Keratinocyte (primary cell): Measurements from ENCODE around the gene CT45A8. TPM values are rescaled to one million over a fixed set of nuclear protein-coding genes. Genes with fewer than 3 reads are reported as not detected.

Experiments
- polyA plus RNA-seq, 5 experiments: library from polyadenylated mRNA; depleted of rRNA in 3 of 5; stranded (reverse) in 3 of 5; stranded (forward) in 1 of 5; unstranded in 1 of 5; fragments of >200 nt; gene quantifications; 1 replicate in 1 of 5; 2 replicates in 3 of 5; 3 replicates in 1 of 5; pipeline versions ENCODE4 v1.2.1 to v1.2.3, GENCODE V29; 2011 to 2012; ENCODE audit warnings: missing spikeins in 2 of 5, low read depth in 1 of 5, low replicate concordance in 1 of 5

The CT45A8 gene
- polyA plus RNA-seq, 1 donor (not counting 4 experiments of a cell fraction or from before 2014, with no cell fraction given) = not detected

Other genes starting within 250 kb of the CT45A8 start
- gene CT45A1, start 140.9 kb downstream of the CT45A8 start, polyA plus RNA-seq = not detected in 3 replicates
- not detected in 3 replicates for gene CT45A3, start 86.3 kb downstream of the CT45A8 start, polyA plus RNA-seq
- not detected in 3 replicates for gene CT45A5, start 69.0 kb downstream of the CT45A8 start, polyA plus RNA-seq
- gene CT45A6, start 51.8 kb downstream of the CT45A8 start, polyA plus RNA-seq = not detected in 3 replicates
- not detected in 3 replicates for gene CT45A2, start 34.5 kb downstream of the CT45A8 start, polyA plus RNA-seq
- gene CT45A7, start 17.3 kb downstream of the CT45A8 start, polyA plus RNA-seq = not detected in 3 replicates
- not detected in 3 replicates for gene CT45A9, start 17.3 kb upstream of the CT45A8 start, polyA plus RNA-seq
- gene CT45A10, start 38.9 kb upstream of the CT45A8 start, polyA plus RNA-seq = not detected in 3 replicates
- not detected in 3 replicates for gene SAGE1, start 39.2 kb upstream of the CT45A8 start, polyA plus RNA-seq
- gene MMGT1, start 119.5 kb upstream of the CT45A8 start, polyA plus RNA-seq = 10.4 to 19.8 TPM (median 14.8 TPM) in 3 replicates
- 11.0 to 17.4 TPM (median 14.0 TPM) in 3 replicates for gene SLC9A6, start 130.9 kb upstream of the CT45A8 start, polyA plus RNA-seq